GM21367 (cell line): ENCODE data around the gene OR13F1.
"Not testable (repeated sequence)": the region's sequence is repeated elsewhere in the genome, so short reads cannot be mapped to it uniquely, and the experiment has no call there.

ENCODE experiments used
- ATAC-seq: cut with Tn5 transposase; IDR thresholded peaks from one replicate; pipeline ENCODE4 v1.9.1; 2021; ENCODE audit not compliant: unreplicated experiment

OR13F1 gene

GRCh38 chr9:104503963-104504362 lies at the start of gene OR13F1:
Gene OR13F1, plus strand, starts transcription at chr9:104504263. Its CDS starts 0 bp downstream, at chr9:104504263.
- no peak for ATAC-seq

- ATAC-seq: no peak
Observed at GRCh38 chr9:104456831-104457230, 47.2 kb upstream of the OR13F1 start.

- no peak for ATAC-seq
Observed at GRCh38 chr9:104463864-104464263, 40.2 kb upstream of the OR13F1 start.

- no peak for ATAC-seq
Observed at GRCh38 chr9:104468261-104468660, 35.8 kb upstream of the OR13F1 start.

GRCh38 chr9:104482921-104483570 lies 21.0 kb upstream of the OR13F1 start:
- ATAC-seq: no peak

- no peak for ATAC-seq
Observed at GRCh38 chr9:104485014-104485413, 19.0 kb upstream of the OR13F1 start.

GRCh38 chr9:104494808-104495207 lies 9.3 kb upstream of the OR13F1 start:
- no peak for ATAC-seq

GRCh38 chr9:104503440-104503839 lies 623 bp upstream of the OR13F1 start:
- no peak for ATAC-seq

GRCh38 chr9:104506565-104506964 lies 2.5 kb downstream of the OR13F1 start:
- no peak for ATAC-seq

GRCh38 chr9:104514901-104515300 lies 10.8 kb downstream of the OR13F1 start:
- ATAC-seq: no peak

- not testable (repeated sequence) for ATAC-seq
Observed at GRCh38 chr9:104520241-104520640, 16.2 kb downstream of the OR13F1 start.

- no peak for ATAC-seq
Observed at GRCh38 chr9:104527109-104527508, 23.0 kb downstream of the OR13F1 start, which contains the start of gene OR13C4. Gene OR13C4, minus strand, starts transcription at chr9:104527209. Its CDS starts 0 bp downstream, at chr9:104527209.

- ATAC-seq: no peak
Observed at GRCh38 chr9:104536756-104537155, 32.7 kb downstream of the OR13F1 start, which contains the start of gene OR13C3. Gene OR13C3, minus strand, starts transcription at chr9:104536856. Its CDS starts 133 bp downstream, at chr9:104536723.

- no peak for ATAC-seq
Observed at GRCh38 chr9:104539275-104539674, 35.2 kb downstream of the OR13F1 start.

GRCh38 chr9:104544644-104545043 lies 40.6 kb downstream of the OR13F1 start:
- no peak for ATAC-seq

GRCh38 chr9:104553261-104553660 lies 49.2 kb downstream of the OR13F1 start:
- no peak for ATAC-seq
